IMR-90 (cell line): ENCODE measurements around the gene ZG16B. TPM values are rescaled to one million over a fixed set of nuclear protein-coding genes. Genes with fewer than 3 reads are reported as not detected.

Experiments
- ATAC-seq: fragments of 200-7000 bp; cut with Tn5 transposase; 2 replicates; pipeline ENCODE4 v1.9.1; 2020; ENCODE audit warnings: low read depth, mild to moderate bottlenecking, moderate library complexity
- BruUV-seq: library from RNA; stranded (reverse); fragments of 400-500 nt; replicated peaks from 2 replicates; lab custom pipeline; 2021; lab: Mats Ljungman, UMichigan
- CTCF ChIA-PET: fragments of 300-600 bp; formaldehyde crosslinking; extraction: SDS; loops from one replicate; lab custom pipeline; 2021; ENCODE audit warnings: antibody characterized with exemption; lab: Yijun Ruan, JAX
- POLR2A ChIA-PET: fragments of 300-600 bp; sonication (Branson Sonifier 250); formaldehyde crosslinking; loops from one replicate; lab custom pipeline; 2022; ENCODE audit warnings: antibody characterized with exemption; ENCODE audit not compliant: unreplicated experiment; lab: Charles Lee
- DNase-seq: peaks from one replicate; pipeline ENCODE4 v3.0.0; 2013
- H2AFZ ChIP-seq: replicated peaks from 2 replicates; pipeline ENCODE3; 2013; ENCODE audit warnings: low read length, mild to moderate bottlenecking; ENCODE audit not compliant: poor library complexity
- H2AK5ac ChIP-seq: 2 replicates; pipeline ENCODE4 v1.6.1; 2013; ENCODE audit warnings: low read depth, low read length, inconsistent platforms
- H2AK9ac ChIP-seq: replicated peaks from 2 replicates; pipeline ENCODE3; 2013; ENCODE audit warnings: mild to moderate bottlenecking, low read depth, low read length, moderate library complexity; ENCODE audit not compliant: poor library complexity
- H2BK120ac ChIP-seq: 2 replicates; pipeline ENCODE4 v1.6.1; 2013; ENCODE audit warnings: low read depth, low read length, inconsistent platforms
- H2BK15ac ChIP-seq: 3 replicates; pipeline ENCODE4 v1.6.1; 2013; ENCODE audit warnings: low read depth, low read length, inconsistent platforms
- H2BK20ac ChIP-seq: 2 replicates; pipeline ENCODE4 v1.6.1; 2013; ENCODE audit warnings: low read depth, mild to moderate bottlenecking, inconsistent platforms, low read length, moderate library complexity
- H2BK5ac ChIP-seq: 2 replicates; pipeline ENCODE4 v1.6.1; 2013; ENCODE audit warnings: mild to moderate bottlenecking, low read depth, low read length, inconsistent platforms; ENCODE audit not compliant: poor library complexity, severe bottlenecking
- H3K14ac ChIP-seq: replicated peaks from 2 replicates; pipeline ENCODE4 v1.6.1; 2013; ENCODE audit warnings: low read depth, low read length, inconsistent platforms
- H3K18ac ChIP-seq: 2 replicates; pipeline ENCODE4 v1.6.1; 2013; ENCODE audit warnings: low read depth, low read length, control low read depth
- H3K23ac ChIP-seq: 2 replicates; pipeline ENCODE4 v1.6.1; 2013; ENCODE audit warnings: low read depth, low read length, inconsistent platforms
- H3K27ac ChIP-seq: 2 replicates; pipeline ENCODE4 v1.5.1; 2013; ENCODE audit warnings: mild to moderate bottlenecking, control low read depth, low read length; ENCODE audit not compliant: insufficient read depth
- H3K27me3 ChIP-seq: 2 replicates; pipeline ENCODE4 v1.6.1; 2013; ENCODE audit warnings: low read length; ENCODE audit not compliant: control insufficient read depth, insufficient read depth
- H3K36me3 ChIP-seq: 2 replicates; pipeline ENCODE4 v1.6.1; 2013; ENCODE audit warnings: low read length, mixed read lengths; ENCODE audit not compliant: control insufficient read depth, insufficient read depth
- H3K4ac ChIP-seq: 2 replicates; pipeline ENCODE4 v1.6.1; 2013; ENCODE audit warnings: low read depth, low read length, inconsistent platforms
- H3K4me1 ChIP-seq: 2 replicates; pipeline ENCODE4 v1.6.1; 2013; ENCODE audit warnings: low read length, mixed read lengths; ENCODE audit not compliant: control insufficient read depth, insufficient read depth
- H3K4me2 ChIP-seq: 2 replicates; pipeline ENCODE4 v1.6.1; 2013; ENCODE audit warnings: low read depth, mild to moderate bottlenecking, control low read depth, low read length, moderate library complexity
- H3K4me3 ChIP-seq: 2 replicates; pipeline ENCODE4 v1.5.1; 2013; ENCODE audit warnings: low read depth, mild to moderate bottlenecking, control low read depth, low read length, moderate library complexity; ENCODE audit not compliant: insufficient read depth
- H3K56ac ChIP-seq: 2 replicates; pipeline ENCODE4 v1.6.1; 2013; ENCODE audit warnings: low read length, inconsistent platforms; ENCODE audit not compliant: insufficient read depth; ENCODE audit errors: extremely low read depth
- H3K79me1 ChIP-seq, 2 experiments: 2 replicates each; pipeline ENCODE4 v1.6.1; 2013; ENCODE audit warnings: low read length in 2 of 2, inconsistent platforms in 1 of 2, low read depth in 1 of 2
- H3K9ac ChIP-seq: 2 replicates; pipeline ENCODE4 v1.6.1; 2013; ENCODE audit warnings: low read depth, low read length, control low read depth
- H3K9me1 ChIP-seq: 2 replicates; pipeline ENCODE4 v1.6.1; 2013; ENCODE audit warnings: low read length, inconsistent platforms; ENCODE audit not compliant: insufficient read depth
- H3K9me3 ChIP-seq: 2 replicates; pipeline ENCODE4 v1.6.1; 2013; ENCODE audit warnings: low read length; ENCODE audit not compliant: control insufficient read depth, insufficient read depth
- H4K20me1 ChIP-seq: 2 replicates; pipeline ENCODE4 v1.6.1; 2013; ENCODE audit warnings: low read length, inconsistent platforms; ENCODE audit not compliant: insufficient read depth
- H4K5ac ChIP-seq: 2 replicates; pipeline ENCODE4 v1.6.1; 2013; ENCODE audit warnings: mild to moderate bottlenecking, low read depth, low read length, control low read depth
- H4K8ac ChIP-seq, 2 experiments: 2 replicates each; pipeline ENCODE4 v1.6.1; 2013; ENCODE audit warnings: low read depth in 2 of 2, low read length in 2 of 2, control low read depth in 1 of 2, inconsistent platforms in 1 of 2
- H4K91ac ChIP-seq: 2 replicates; pipeline ENCODE4 v1.6.1; 2013; ENCODE audit warnings: low read depth, low read length, inconsistent platforms; ENCODE audit not compliant: insufficient read depth
- BHLHE40 ChIP-seq: fragments of 150-350 bp; IDR thresholded peaks from 2 replicates; pipeline ENCODE4 v1.6.1; 2016; ENCODE audit warnings: mild to moderate bottlenecking, low read depth, low read length
- CEBPB ChIP-seq: IDR thresholded peaks from 2 replicates; pipeline ENCODE4 v1.6.1; 2012; ENCODE audit warnings: low read depth, low read length, improper control_type of control experiment
- CTCF ChIP-seq: conservative IDR thresholded peaks from 2 replicates; pipeline ENCODE4 v1.5.1; 2012; ENCODE audit warnings: mild to moderate bottlenecking, low read depth, low read length, improper control_type of control experiment
- ELK1 ChIP-seq: fragments of 150-350 bp; IDR thresholded peaks from 2 replicates; pipeline ENCODE4 v1.6.1; 2016; ENCODE audit warnings: low read depth, mild to moderate bottlenecking, low read length, moderate library complexity, borderline replicate concordance
- FOS ChIP-seq: fragments of 150-350 bp; IDR thresholded peaks from 2 replicates; pipeline ENCODE4 v1.6.1; 2016; ENCODE audit warnings: low read depth, low read length
- MAFK ChIP-seq: IDR thresholded peaks from 2 replicates; pipeline ENCODE4 v1.6.1; 2012; ENCODE audit warnings: low read depth, low read length, improper control_type of control experiment
- MAZ ChIP-seq: IDR thresholded peaks from 2 replicates; pipeline ENCODE4 v1.6.1; 2012; ENCODE audit warnings: low read depth, mild to moderate bottlenecking, low read length, improper control_type of control experiment, moderate library complexity, borderline replicate concordance
- NFE2L2 ChIP-seq: fragments of 150-350 bp; IDR thresholded peaks from 2 replicates; pipeline ENCODE4 v1.6.1; 2016; ENCODE audit warnings: low read depth, mild to moderate bottlenecking, low read length
- POLR2A ChIP-seq: IDR thresholded peaks from 2 replicates; pipeline ENCODE4 v1.6.1; 2012; ENCODE audit warnings: mild to moderate bottlenecking, low read depth, low read length
- RAD21 ChIP-seq: IDR thresholded peaks from 2 replicates; pipeline ENCODE4 v1.6.1; 2012; ENCODE audit warnings: low read length, improper control_type of control experiment
- RCOR1 ChIP-seq: IDR thresholded peaks from 2 replicates; pipeline ENCODE4 v1.6.1; 2012; ENCODE audit warnings: mild to moderate bottlenecking, low read length, improper control_type of control experiment; ENCODE audit not compliant: insufficient replicate concordance
- RFX5 ChIP-seq: IDR thresholded peaks from 2 replicates; pipeline ENCODE4 v1.8.0; 2012; ENCODE audit warnings: low read depth, mild to moderate bottlenecking, low read length, moderate library complexity
- SMC3 ChIP-seq: fragments of 150-350 bp; IDR thresholded peaks from 2 replicates; pipeline ENCODE4 v1.6.1; 2016; ENCODE audit warnings: low read depth, mild to moderate bottlenecking, antibody characterized with exemption, low read length, moderate library complexity
- WGBS, 2 experiments: methylation state at CpG; one replicate each; pipeline versions ENCODE4 v1.1.5 to v1.1.7; 2013; ENCODE audit warnings: missing lambda C conversion rate in 2 of 2; ENCODE audit not compliant: insufficient read length in 1 of 2; ENCODE audit errors: extremely low coverage in 2 of 2; 5-methylcytosine and 5-hydroxymethylcytosine counted together
- dilution Hi-C: fragments of 300-500 bp; cut with HindIII; formaldehyde crosslinking; loops from one replicate; pipeline ENCODE4 v1.14.3; 2018; ENCODE audit warnings: low sequenced_read_pairs; ENCODE audit not compliant: unreplicated experiment
- in situ Hi-C: fragments of 300-500 bp; cut with MboI; formaldehyde crosslinking; loops from 3 replicates; pipeline ENCODE4 v1.14.3; 2019; ENCODE audit warnings: low sequenced_read_pairs, inconsistent platforms, mixed read lengths
- intact Hi-C: fragments of 100-400 bp; cut with micrococcal nuclease; formaldehyde crosslinking; loops from 2 replicates; pipeline ENCODE4 v1.10.0; 2022
- polyA plus RNA-seq, 3 experiments: library from polyadenylated mRNA; depleted of rRNA; stranded (reverse); fragments of >200 nt; gene quantifications; 2 replicates each; pipeline ENCODE4 v1.2.3, GENCODE V29; 2012; ENCODE audit warnings: low replicate concordance in 1 of 3
- total RNA-seq: library from RNA; depleted of rRNA; stranded (reverse); fragments of >200 nt; gene quantifications from 2 replicates; pipeline ENCODE4 v1.2.3, GENCODE V29; 2012

ZG16B gene
- total and polyA plus RNA-seq, 2 of the 4 experiments (the other 2 are of a cell fraction) = 0.54 to 0.65 TPM

- Histone ChIP-seq H3K4me1 (no peaks in the 10 kb centered on the region), H3K9me1 (no peaks in the 10 kb centered on the region), H4K8ac (no peak overlapping the region), H2AK5ac (no peak overlapping the region), H4K20me1 (no peaks in the 10 kb centered on the region), H2BK20ac (no peak overlapping the region), H3K36me3 (no peaks in the 10 kb centered on the region), H2AFZ (no peak overlapping the region), H2BK120ac (no peak overlapping the region), H3K27ac (no peak overlapping the region), H2BK5ac (no peak overlapping the region), H3K23ac (no peak overlapping the region), H3K9ac (no peak overlapping the region), H3K14ac (no peak overlapping the region), H4K5ac (no peak overlapping the region), H3K9me3 (peaks cover 6% of the 10 kb centered on the region), H3K79me1 (no peaks in the 10 kb centered on the region), H3K18ac (no peak overlapping the region), H4K91ac (no peak overlapping the region), H3K27me3 (peaks cover 13% of the 10 kb centered on the region), H2AK9ac (no peak overlapping the region), H3K4ac (no peak overlapping the region), H3K56ac (no peak overlapping the region), H3K4me3 (no peak overlapping the region), H3K4me2 (no peak overlapping the region), H2BK15ac (no peak overlapping the region)
- CTCF ChIA-PET = interaction anchor here (0.5 kb wide), 1 partner anchor 232 kb away, joined by 4 read pairs; no protein-coding TSS in a partner anchor
- 81% methylated on average over 10 of the region's 21 CpGs; no CpG with 5 or more reads in 1 of the 2 experiments for WGBS, 2 experiments
- no peak for ATAC-seq
- dilution Hi-C loops (no loop called here), in situ Hi-C loops (no loop called here), intact Hi-C loops (no loop called here)
- POLR2A ChIA-PET = no interaction called here
- BruUV-seq = no TSS peak
- TF ChIP-seq RAD21 = no peak
- no peak for TF ChIP-seq MAFK
- TF ChIP-seq POLR2A = no peak
- no peak for TF ChIP-seq FOS
- TF ChIP-seq CEBPB = no peak
- no peak for TF ChIP-seq RCOR1
- TF ChIP-seq CTCF = no peak
- TF ChIP-seq SMC3 = no peak
- TF ChIP-seq ELK1 = no peak
- no peak for TF ChIP-seq RFX5
- TF ChIP-seq MAZ = no peak
- no peak for TF ChIP-seq NFE2L2
- no peak for TF ChIP-seq BHLHE40
- no peak for DNase-seq
Observed at GRCh38 chr16:2799205-2799858, 30.8 kb upstream of the ZG16B start.
